OCI-LY7 (cell line): Measurements from ENCODE around the gene SATB1. TPM values are rescaled to one million over a fixed set of nuclear protein-coding genes. Genes with fewer than 3 reads are reported as not detected.

Experiments used
- BruUV-seq: library from RNA; stranded (reverse); fragments of 400-500 nt; replicated peaks from 2 replicates; lab custom pipeline; 2021; lab: Mats Ljungman, UMichigan
- CTCF ChIA-PET: fragments of 300-600 bp; sonication (Branson Sonifier 250); formaldehyde crosslinking; loops from one replicate; lab custom pipeline; 2022; ENCODE audit warnings: antibody characterized with exemption; ENCODE audit not compliant: unreplicated experiment; lab: Charles Lee
- POLR2A ChIA-PET: fragments of 300-600 bp; sonication (Branson Sonifier 250); formaldehyde crosslinking; loops from one replicate; lab custom pipeline; 2022; ENCODE audit warnings: antibody characterized with exemption; lab: Charles Lee
- DNase-seq: peaks from one replicate; pipeline ENCODE4 v3.0.0-alpha.2; 2015; ENCODE audit warnings: low spot score
- H2AFZ ChIP-seq: fragments of 200-600 bp; sonication (generic), shearing (Covaris generic); 2 replicates; pipeline ENCODE4 v1.6.1; 2014; ENCODE audit warnings: mild to moderate bottlenecking, antibody characterized with exemption, low read length, moderate library complexity
- H3K27ac ChIP-seq: fragments of 200-600 bp; sonication (generic); 2 replicates; pipeline ENCODE4 v1.5.1; 2014; ENCODE audit warnings: mixed run types, low read depth, mild to moderate bottlenecking, moderate library complexity, low read length, inconsistent platforms; ENCODE audit not compliant: poor library complexity, severe bottlenecking
- H3K36me3 ChIP-seq: fragments of 200-600 bp; sonication (generic); 2 replicates; pipeline ENCODE4 v1.6.1; 2014; ENCODE audit warnings: mild to moderate bottlenecking, antibody characterized with exemption, low read length, moderate library complexity, mixed read lengths; ENCODE audit not compliant: insufficient read depth
- H3K4me1 ChIP-seq: fragments of 200-600 bp; sonication (generic); 2 replicates; pipeline ENCODE4 v1.5.1; 2014; ENCODE audit warnings: mild to moderate bottlenecking, low read length; ENCODE audit not compliant: insufficient read depth, poor library complexity, severe bottlenecking
- H3K4me2 ChIP-seq: fragments of 200-600 bp; sonication (generic); 2 replicates; pipeline ENCODE4 v1.6.1; 2014; ENCODE audit warnings: mild to moderate bottlenecking, low read length
- H3K4me3 ChIP-seq: fragments of 200-600 bp; sonication (generic); 2 replicates; pipeline ENCODE4 v1.5.1; 2014; ENCODE audit warnings: mild to moderate bottlenecking, low read depth, low read length; ENCODE audit not compliant: poor library complexity, severe bottlenecking
- H3K79me2 ChIP-seq: fragments of 200-600 bp; sonication (generic); 2 replicates; pipeline ENCODE4 v1.6.1; 2016; ENCODE audit warnings: low read depth, mild to moderate bottlenecking, low read length, moderate library complexity, mixed read lengths; ENCODE audit not compliant: insufficient read depth
- H3K9me2 ChIP-seq: fragments of 200-600 bp; sonication (generic); 2 replicates; pipeline ENCODE4 v1.6.1; 2016; ENCODE audit warnings: mild to moderate bottlenecking, low read length, mixed read lengths; ENCODE audit not compliant: insufficient read depth
- H3K9me3 ChIP-seq: fragments of 200-600 bp; sonication (generic); 2 replicates; pipeline ENCODE4 v1.6.1; 2014; ENCODE audit warnings: mild to moderate bottlenecking, mixed run types, low read length, mixed read lengths
- H4K20me1 ChIP-seq: fragments of 200-600 bp; sonication (generic); 2 replicates; pipeline ENCODE4 v1.6.1; 2014; ENCODE audit warnings: mild to moderate bottlenecking, antibody characterized with exemption, low read length, moderate library complexity, mixed read lengths; ENCODE audit not compliant: insufficient read depth
- CTCF ChIP-seq: fragments of 200-600 bp; sonication (generic); conservative IDR thresholded peaks from 2 replicates; pipeline ENCODE4 v1.5.1; 2014; ENCODE audit warnings: mild to moderate bottlenecking, antibody characterized with exemption, low read length, moderate library complexity, mixed read lengths
- EZH2phosphoT487 ChIP-seq: fragments of 200-600 bp; sonication (generic); IDR thresholded peaks from 2 replicates; pipeline ENCODE4 v1.6.1; 2018; ENCODE audit warnings: low read depth, borderline replicate concordance, mild to moderate bottlenecking, mixed run types, antibody characterized with exemption, low read length, moderate library complexity, mixed read lengths
- intact Hi-C: fragments of 100-400 bp; cut with micrococcal nuclease; formaldehyde crosslinking; loops from one replicate; pipeline ENCODE4 v1.10.0; 2022; ENCODE audit not compliant: unreplicated experiment
- total RNA-seq, 2 experiments: library from RNA; depleted of rRNA in 1 of 2; stranded (reverse); fragments of >200 nt in 1 of 2; shearing (Covaris generic) in 1 of 2; gene quantifications; 2 replicates each; pipeline ENCODE4 v1.2.3, GENCODE V29; 2014 to 2022

SATB1 gene
- total RNA-seq, 2 experiments from 2014 or later = 2.5 to 5.6 TPM

- ChIA-PET POLR2A (interaction anchor here (0.6 to 0.8 kb wide), 3 partner anchors 10 to 78 kb away, joined by 3 read pairs; no protein-coding TSS in a partner anchor), CTCF (interaction anchor here (0.6 to 1.9 kb wide), 2 partner anchors 10 to 507 kb away, joined by 3 to 5 read pairs; no protein-coding TSS in a partner anchor)
- no peak overlapping the region for H3K27ac ChIP-seq
- H3K4me2 ChIP-seq = no peak overlapping the region
- no peaks in the 10 kb centered on the region for H3K79me2 ChIP-seq
- no peak overlapping the region for H3K4me3 ChIP-seq
- DNase-seq = no peak
- BruUV-seq = no TSS peak
- peak overlapping the region; percentile 48; the same call in 1 of the 2 replicates for H2AFZ ChIP-seq
- H3K9me2 ChIP-seq = no peaks in the 10 kb centered on the region
- H3K4me1 ChIP-seq = no peaks in the 10 kb centered on the region
- no peaks in the 10 kb centered on the region for H3K9me3 ChIP-seq
- intact Hi-C loops = no loop called here
- TF ChIP-seq CTCF = no peak
- no peak for TF ChIP-seq EZH2phosphoT487
- H4K20me1 ChIP-seq = no peaks in the 10 kb centered on the region
- H3K36me3 ChIP-seq = no peaks in the 10 kb centered on the region; the same call in 1 of the 2 replicates
Observed at GRCh38 chr3:18401300-18401961, 23.7 kb downstream of the SATB1 start.

GRCh38 chr3:18398448-18398847 lies 26.7 kb downstream of the SATB1 start:
- no peak for TF ChIP-seq EZH2phosphoT487
- TF ChIP-seq CTCF = no peak
- H3K4me1 ChIP-seq = no peaks in the 10 kb centered on the region
- no peaks in the 10 kb centered on the region for H3K9me3 ChIP-seq
- H4K20me1 ChIP-seq = no peaks in the 10 kb centered on the region
- POLR2A ChIA-PET = no interaction called here
- intact Hi-C loops = no loop called here
- BruUV-seq = no TSS peak
- no peaks in the 10 kb centered on the region; the same call in 1 of the 2 replicates for H3K36me3 ChIP-seq
- H3K79me2 ChIP-seq = no peaks in the 10 kb centered on the region
- H3K4me2 ChIP-seq = no peak overlapping the region
- no peak overlapping the region for H3K4me3 ChIP-seq
- DNase-seq = no peak
- CTCF ChIA-PET = no interaction called here
- H3K9me2 ChIP-seq = no peaks in the 10 kb centered on the region
- no peak overlapping the region for H2AFZ ChIP-seq
- H3K27ac ChIP-seq = no peak overlapping the region

- CTCF ChIA-PET = no interaction called here
- DNase-seq = no peak
- no TSS peak for BruUV-seq
- no peaks in the 10 kb centered on the region for H4K20me1 ChIP-seq
- no peak overlapping the region for H3K4me3 ChIP-seq
- intact Hi-C loops = no loop called here
- H2AFZ ChIP-seq = no peak overlapping the region
- H3K4me1 ChIP-seq = no peaks in the 10 kb centered on the region
- no peak for TF ChIP-seq CTCF
- no peak for TF ChIP-seq EZH2phosphoT487
- POLR2A ChIA-PET = interaction anchor here (0.6 to 1.2 kb wide), 3 partner anchors 28 to 308 kb away, joined by 3 read pairs; no protein-coding TSS in a partner anchor
- no peak overlapping the region for H3K4me2 ChIP-seq
- H3K9me3 ChIP-seq = no peaks in the 10 kb centered on the region
- no peaks in the 10 kb centered on the region for H3K9me2 ChIP-seq
- no peaks in the 10 kb centered on the region; the same call in 1 of the 2 replicates for H3K36me3 ChIP-seq
- no peaks in the 10 kb centered on the region for H3K79me2 ChIP-seq
- no peak overlapping the region for H3K27ac ChIP-seq
Observed at GRCh38 chr3:18396428-18396827, 28.7 kb downstream of the SATB1 start.
